PC-3 (cell line): Measurements from ENCODE around the gene SRPK3.

Experiments used
- EZH2 ChIP-seq: fragments of 300-600 bp; sonication (generic); IDR thresholded peaks from one replicate; pipeline ENCODE4 v1.6.1; 2017; ENCODE audit warnings: antibody characterized with exemption, mild to moderate bottlenecking, low read length; ENCODE audit not compliant: unreplicated experiment
- TF ChIP-seq, protein P1 (sequence below): fragments of 300-600 bp; sonication (generic); conservative IDR thresholded peaks from 2 replicates; pipeline ENCODE4 v1.5.1; 2017; ENCODE audit warnings: antibody characterized with exemption, low read depth, mild to moderate bottlenecking, low read length

DNA sequence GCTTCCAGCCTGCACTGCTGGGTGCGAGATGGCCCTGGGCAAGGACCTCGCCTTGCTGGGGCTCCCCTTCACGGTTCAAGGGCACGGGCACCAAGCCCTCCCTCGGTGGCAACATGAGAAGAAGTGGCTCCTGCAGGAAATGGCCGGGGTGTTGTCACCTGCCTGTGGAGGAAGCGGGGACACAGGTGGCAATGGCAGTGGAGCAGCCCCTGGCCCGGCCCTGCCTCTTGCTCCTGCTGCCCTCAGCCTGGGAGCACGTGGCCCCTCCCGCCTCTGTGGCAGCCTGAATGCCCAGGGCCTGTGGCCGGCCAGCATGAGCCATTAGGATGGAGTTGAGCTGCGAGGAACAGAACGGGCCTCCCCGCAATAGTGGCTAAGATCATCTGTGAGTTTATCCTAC, 39.4 kb upstream of the SRPK3 start:
- TF ChIP-seq, protein P1, sequence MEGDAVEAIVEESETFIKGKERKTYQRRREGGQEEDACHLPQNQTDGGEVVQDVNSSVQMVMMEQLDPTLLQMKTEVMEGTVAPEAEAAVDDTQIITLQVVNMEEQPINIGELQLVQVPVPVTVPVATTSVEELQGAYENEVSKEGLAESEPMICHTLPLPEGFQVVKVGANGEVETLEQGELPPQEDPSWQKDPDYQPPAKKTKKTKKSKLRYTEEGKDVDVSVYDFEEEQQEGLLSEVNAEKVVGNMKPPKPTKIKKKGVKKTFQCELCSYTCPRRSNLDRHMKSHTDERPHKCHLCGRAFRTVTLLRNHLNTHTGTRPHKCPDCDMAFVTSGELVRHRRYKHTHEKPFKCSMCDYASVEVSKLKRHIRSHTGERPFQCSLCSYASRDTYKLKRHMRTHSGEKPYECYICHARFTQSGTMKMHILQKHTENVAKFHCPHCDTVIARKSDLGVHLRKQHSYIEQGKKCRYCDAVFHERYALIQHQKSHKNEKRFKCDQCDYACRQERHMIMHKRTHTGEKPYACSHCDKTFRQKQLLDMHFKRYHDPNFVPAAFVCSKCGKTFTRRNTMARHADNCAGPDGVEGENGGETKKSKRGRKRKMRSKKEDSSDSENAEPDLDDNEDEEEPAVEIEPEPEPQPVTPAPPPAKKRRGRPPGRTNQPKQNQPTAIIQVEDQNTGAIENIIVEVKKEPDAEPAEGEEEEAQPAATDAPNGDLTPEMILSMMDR = no peak
- TF ChIP-seq EZH2 = no peak
